Dermis microvascular lymphatic vessel endothelial cell (primary cell): ENCODE results near the gene LBP. TPM values are rescaled to one million over a fixed set of nuclear protein-coding genes. Genes with fewer than 3 reads are reported as not detected.
"Not testable (repeated sequence)": the region's sequence is repeated elsewhere in the genome, so short reads cannot be mapped to it uniquely, and the experiment has no call there.

Source experiments
- DNase-seq, 2 donors: peaks; one replicate each; pipeline versions ENCODE4 v3.0.0 to v3.0.0-alpha.2; 2010; ENCODE audit warnings: low read depth in 2 of 2
- total RNA-seq: library from RNA; depleted of rRNA; stranded (reverse); fragments of >200 nt; gene quantifications from 2 replicates; pipeline ENCODE4 v1.2.1, GENCODE V29; 2014

LBP gene
- total RNA-seq, 1 donor from 2014 or later = under 0.01 TPM

DNA sequence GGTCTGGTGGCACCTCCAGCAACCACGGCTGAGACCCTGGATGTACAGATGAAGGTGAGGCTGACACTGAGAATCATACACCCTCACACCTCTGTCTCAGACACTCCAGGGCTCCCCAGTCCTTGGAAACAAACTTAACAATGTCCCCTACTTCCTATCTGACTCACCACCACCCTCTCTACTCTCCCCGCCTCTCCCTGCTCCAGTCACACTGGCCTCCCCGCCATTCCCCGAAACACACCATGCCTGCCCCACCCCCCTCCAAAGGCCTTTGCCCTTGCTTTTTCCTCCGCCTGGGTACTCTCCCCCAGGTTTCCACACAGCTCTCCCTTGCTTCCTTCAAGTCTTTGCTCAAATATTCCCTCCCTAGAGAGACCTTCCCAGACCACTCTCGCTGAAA lies 26.1 kb upstream of the LBP start:
- DNase-seq = no peak

DNA sequence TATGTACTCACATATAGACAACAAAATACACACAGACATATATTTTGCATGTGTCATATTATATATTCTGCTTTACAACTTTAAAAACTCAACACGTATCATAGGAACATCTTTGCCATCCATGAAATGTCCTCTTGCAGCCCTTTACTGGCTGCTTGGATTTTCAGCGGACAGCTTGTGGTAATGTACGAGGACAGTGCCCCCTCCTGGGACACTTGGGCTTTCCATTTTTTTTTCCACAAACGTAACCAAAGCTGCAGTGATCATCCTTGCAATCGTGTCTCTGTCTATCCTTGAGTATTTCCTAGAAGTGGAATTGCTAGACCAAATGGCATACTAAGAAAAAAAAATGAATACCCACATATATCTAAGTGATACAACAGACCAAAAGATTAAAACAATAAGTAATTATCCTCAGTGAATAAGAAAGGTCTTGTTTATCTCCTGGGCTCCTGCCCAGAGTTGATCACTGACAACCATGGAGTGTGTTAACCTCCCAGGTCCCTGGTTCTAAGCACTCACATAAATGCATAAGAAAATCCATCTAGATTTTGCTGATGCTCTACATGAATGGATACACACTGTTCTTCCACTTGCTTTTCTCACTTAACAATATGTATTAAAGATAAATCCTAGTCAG lies 24.2 kb upstream of the LBP start:
- DNase-seq = peak; percentile 40 to 72

DNA sequence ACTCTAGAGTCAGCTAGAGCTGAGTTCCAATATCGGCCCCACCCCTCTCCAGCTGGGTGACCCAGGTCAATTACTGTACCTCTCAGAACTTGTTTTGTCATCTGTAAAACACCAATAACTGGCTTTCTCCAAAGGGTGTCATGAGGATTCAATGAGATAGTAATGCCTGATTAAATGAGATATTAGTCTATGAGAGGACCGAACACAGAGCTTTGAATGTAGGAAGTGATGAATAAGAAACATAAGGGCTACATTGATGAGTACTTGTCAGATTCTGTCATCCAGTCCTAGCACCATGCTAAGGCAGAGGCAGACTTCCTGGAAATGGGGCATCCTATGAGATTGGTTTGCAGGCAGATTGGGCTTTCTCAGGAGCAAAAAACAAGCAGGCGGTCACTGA lies 22.1 kb upstream of the LBP start:
- DNase-seq = no peak

GRCh38 chr20:38325167-38325566 lies 21.1 kb upstream of the LBP start:
- DNase-seq = no peak

DNA sequence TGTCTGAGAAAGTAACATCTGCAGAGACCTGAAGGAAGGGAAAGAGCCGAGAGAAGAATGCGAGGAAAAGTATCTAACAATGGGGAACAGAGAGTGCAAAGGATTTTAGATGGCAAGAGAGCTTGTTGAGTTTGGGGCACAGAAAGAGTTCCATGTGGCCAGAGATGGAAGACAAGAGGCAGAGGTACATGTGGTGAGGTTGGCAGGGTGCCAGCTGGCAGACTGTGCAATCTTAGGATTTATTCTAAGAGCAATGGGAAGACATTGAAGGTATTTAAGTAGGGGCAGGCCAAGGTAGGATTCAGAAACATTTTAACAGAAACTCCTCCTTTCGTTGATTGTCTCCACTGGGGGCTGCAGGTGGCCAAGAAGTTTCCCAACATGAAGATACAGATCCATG lies 20.4 kb upstream of the LBP start:
- DNase-seq = no peak

GRCh38 chr20:38326309-38326708 lies 20.0 kb upstream of the LBP start:
- no peak for DNase-seq

DNA sequence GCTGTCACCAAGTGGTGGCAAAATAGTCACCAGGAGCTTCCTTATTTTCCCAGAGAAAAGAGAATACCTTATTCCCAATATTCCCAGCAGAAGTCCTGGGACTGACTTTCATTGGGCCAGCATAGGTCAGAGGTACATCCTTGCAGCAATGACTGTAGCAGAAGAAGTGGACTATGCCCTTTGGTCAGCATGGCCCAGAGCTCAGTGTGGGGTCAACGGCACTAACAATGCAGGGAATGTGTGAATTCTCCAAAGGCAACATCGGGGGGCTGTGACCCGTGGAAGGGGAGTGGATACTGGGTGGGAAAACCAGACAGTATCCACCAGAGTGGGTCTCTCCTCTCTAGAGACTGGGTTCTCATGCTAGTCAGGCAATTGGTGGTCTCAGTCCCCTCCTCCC lies 15.6 kb upstream of the LBP start:
- DNase-seq = no peak

DNA sequence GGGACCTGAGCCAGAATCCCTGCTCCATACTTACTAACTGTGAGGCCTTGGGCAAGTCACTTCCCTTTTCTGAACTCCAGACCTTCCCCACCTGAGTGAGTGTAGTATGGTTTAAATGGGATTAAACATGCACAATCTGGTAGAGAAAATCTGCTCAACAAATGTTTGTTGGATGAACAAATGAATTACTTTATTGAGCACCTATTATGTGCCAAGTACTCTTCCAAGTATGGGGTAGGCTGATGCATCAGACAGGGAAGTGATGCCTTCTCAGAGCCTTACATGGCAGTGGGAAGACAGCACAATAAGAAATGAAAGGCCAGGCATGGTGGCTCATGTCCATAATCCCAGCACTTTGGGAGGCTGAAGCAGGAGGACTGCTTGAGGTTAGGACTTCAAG lies 15.0 kb upstream of the LBP start:
- DNase-seq = no peak

DNA sequence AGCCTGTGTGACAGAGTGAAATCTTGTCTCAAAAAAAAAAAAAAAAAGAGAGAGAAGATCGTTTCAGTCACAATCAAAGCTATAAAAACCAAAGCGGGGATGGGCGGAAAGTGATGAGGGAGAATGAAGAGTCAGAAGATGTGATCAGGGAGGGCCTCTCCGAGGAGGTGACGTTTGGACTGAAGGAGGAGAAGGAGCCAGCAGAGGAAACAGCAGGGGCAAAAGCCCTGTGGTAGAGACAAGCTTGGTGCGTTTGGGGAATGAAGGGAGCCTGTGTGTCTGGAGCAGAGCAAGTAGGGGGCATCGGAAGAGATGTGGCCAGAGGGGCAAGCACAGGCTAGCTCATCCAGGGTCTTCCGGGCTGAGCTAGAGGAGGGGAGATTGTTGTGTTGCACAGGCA lies 14.5 kb upstream of the LBP start:
- DNase-seq = no peak

DNA sequence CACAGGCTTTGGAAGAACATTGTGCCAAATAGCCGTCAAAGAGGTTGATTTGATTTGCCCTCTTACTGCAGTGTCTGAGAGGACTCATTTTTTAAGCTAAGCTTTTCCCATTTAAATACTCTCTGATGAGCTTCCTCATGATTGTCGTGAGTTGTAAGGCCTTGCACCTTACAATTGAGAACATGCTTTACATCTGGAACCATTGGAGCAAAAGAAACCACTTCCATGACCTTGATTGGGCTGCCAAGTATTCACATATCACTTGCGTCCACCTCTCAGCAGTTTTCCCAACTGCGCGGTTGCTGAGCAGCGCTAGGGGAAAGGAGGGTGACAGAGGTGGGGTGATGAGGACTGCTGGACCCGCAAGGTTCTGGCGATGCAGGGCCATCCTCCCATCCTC lies 12.3 kb upstream of the LBP start:
- no peak for DNase-seq

DNA sequence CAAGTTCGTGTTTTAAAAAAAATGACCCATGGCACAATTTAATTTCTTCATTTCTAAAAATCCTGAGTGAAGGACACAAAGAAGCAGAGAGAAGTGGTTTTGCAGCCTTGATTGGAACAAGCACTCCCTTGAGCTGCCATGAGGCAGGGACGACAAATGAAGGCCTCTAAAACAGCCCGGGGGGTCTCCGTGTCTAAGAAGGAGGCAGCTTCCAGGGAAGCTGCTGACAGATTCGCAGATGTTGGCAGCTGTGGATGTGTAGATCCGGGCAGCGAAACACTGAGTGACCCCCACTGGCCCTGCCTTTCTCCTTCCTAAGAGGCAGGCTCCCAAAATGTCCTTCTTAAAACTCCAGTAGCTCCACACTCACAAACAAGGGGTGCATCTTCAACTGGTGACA lies 9.6 kb upstream of the LBP start:
- no peak for DNase-seq

DNA sequence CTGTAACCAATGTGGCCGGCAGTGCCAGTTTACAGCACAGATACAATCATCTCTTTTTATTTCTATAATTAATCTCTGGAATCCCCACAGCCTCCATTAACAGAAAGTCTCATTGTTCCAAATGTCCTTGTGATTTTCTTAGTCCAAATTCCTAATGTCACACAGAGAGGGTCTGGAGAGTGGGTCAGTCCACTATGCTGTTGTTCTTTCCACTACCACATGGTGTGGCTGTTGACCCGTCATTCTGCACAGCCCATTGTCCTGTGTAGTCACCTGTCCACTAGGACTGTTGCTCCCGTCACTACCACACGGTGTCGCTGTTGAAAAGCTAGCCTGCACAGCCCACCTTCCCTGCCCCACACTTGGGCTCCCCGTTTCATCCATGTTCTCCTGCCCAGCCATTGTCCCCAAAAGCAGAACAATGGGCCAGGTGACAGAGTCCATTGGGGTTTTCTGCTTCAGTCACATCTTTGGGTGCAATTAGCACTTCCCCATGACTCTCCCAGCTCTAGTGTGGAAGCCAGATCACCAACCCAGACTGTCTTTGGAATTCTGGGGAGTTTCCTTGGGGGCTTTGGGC lies 8.6 kb upstream of the LBP start:
- DNase-seq = peak; percentile 10 to 46

GRCh38 chr20:38338849-38339520 lies 7.3 kb upstream of the LBP start:
- DNase-seq = peak; percentile 15 to 34

DNA sequence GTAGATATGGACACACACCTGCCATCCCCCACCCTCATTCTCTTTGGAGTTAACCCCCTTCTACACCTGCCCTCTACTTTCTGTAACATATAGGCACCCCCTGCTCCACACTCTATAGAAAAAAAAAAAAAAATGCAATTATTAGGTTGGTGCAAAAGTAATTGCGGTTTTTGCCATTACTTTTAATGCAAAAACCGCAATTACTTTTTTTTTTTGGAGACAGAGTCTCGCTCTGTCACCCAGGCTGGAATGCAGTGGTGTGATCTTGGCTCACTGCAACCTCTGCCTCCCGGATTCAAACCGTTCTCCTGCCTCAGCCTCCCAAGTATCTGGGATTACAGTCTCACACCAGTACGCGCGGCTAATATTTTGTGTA lies 6.8 kb upstream of the LBP start:
- DNase-seq = not testable (repeated sequence)

DNA sequence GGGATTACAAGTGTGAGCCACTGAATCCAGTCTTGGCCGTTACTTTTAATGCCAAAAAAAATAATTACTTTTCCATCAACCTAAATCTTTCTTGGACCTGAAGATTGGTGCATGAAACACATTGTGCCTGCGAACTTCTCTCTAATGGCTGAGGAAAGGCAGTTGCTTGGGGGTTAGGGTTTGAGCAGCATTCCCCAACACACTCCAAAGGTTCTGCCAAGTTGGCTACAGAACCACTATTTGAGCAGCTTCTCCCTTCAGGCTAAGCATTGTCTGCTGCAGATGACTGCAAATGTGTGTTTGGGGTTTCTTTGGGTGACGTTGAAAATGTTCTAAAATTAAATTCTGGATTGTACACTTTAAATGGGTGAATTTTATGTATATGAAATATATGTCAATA lies 6.3 kb upstream of the LBP start:
- no peak for DNase-seq

DNA sequence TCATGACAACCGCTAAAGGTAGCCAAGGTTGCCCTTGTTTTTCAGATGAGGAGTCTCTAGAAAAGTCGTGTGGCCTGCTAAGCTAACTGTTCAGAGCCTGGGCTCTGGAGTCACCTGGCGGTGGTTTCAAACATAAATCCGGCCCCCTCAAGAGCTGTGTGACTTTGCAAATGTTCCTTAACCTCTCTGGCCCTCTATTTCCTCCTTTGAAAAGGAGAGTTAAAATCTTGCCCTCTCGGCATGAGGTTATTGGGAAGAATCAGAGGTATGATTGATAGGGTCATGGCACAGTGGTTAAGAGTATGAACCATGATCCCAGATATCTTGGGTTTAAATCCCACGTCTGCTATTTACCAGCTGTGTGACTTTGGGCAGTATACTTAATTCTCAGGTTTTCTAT lies 5.6 kb upstream of the LBP start:
- no peak for DNase-seq

DNA sequence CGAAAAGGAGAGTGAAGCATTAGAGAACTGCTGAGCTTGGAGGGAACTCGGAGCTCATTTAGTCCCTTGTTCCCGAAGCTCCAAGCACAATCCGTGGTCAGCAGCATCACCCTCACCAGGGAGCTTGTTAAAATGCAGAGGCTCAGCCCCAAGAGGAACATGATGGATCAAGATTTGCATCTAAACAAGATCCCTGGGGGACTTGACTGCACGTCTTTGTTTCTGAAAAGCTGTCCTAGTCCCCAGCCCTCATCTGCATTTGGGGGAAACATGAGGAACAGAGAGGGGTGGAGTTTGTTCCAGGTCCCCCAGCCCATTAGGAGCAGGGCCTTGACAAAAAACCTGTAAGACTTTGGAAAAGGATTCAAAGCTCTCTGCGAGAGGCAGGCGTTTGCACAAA lies 4.1 kb upstream of the LBP start:
- no peak for DNase-seq

DNA sequence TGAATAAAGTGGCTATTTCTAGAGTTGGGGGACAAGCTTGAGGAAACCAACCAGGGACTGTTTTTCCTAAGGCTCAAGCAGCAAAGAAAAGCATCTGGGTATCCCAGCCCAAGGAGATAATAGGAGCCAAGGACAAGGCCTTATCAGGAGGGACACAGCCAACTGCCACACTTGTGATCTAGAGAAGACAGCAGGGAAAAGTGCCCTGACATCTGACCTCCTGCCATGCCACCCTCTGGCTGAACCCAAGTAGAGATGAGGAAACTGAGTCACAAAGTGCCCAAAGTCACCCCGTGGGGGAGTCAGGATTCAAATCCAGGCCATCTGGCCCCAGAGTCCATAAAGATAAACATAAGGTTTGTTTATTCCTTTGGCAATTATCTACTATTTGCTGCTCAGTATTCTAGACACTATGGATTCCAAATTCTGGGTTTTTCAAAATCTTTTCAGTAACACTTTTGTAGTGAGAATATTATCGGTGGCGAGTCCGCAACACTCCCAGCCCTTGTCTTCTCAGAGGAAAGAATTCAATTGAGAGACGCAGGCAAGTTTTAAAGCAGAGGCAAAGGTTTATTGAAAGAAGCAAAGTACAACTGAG lies 3.5 kb upstream of the LBP start:
- no peak for DNase-seq

GRCh38 chr20:38343311-38344106 lies 2.8 kb upstream of the LBP start:
- DNase-seq = no peak

DNA sequence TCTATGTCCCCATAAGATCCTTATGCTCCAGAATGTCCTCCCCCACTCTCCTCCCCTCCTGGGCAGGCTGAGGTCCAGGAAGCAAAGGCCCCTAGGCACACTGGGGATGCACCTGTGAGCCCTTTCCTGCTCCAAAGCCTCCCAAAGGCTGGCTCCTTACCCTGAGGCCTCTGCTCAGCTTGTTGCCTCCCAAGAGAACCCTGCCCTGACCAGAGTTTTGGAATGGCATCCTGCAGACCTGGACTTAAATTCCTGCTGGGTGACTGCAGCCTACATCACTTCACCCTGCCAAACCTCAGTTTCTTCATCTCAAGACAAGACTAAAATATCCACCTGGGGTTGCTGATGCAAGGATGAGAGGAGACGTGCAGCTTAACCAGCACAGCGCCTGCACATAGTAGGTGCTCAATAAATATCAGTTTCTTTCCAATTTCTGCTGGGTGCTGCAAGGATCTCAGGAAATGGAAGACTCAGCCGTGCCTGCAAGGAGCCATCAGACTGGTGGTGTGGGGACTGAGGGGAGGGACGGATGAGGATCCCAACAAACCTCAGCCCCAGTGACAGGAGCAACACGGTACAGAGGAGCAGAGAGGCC lies 2.1 kb upstream of the LBP start:
- no peak for DNase-seq

DNA sequence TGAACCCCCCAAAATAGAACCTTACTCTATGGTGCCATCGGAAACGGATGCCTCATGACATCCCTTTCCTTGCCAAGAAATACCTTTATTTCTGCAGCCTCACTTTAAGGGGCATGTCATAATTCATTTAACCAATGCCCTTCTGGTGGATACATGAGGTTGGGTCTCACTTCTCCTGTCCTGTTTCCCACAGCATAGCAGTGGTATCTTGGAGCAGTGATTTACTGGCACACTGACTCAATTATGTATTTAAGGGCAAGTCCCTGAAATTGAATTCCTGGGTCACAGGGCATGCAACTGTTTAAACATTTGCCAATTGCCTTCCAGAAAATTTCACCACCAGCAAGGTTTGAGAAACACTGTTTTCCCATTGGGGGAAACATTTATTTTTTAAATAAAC lies 639 bp upstream of the LBP start:
- DNase-seq = peak; percentile 32 to 35

DNA sequence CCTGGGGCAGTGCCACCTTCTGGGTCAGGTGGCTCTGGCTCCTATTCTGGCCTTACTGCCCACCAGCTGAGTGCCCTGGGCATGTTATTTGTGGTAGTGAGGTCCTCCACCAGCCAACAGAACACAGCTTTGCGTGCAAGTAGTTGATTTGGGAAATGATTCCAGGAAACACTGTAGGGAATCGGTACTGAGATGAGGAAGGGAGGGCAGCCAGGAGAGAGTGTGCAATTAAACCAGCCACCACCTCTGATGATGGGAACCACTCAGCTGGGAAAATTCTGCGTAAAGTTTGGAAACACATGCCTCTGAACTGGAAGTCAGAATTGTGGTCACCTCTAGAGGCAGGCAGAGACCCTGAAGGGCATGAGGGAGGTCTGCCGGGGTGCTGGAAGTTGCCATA lies 459 bp downstream of the LBP start:
- DNase-seq = peak; percentile 19 to 45
